ENCODE measurements around the gene ELK4.
"Not testable (repeated sequence)": the region's sequence is repeated elsewhere in the genome, so short reads cannot be mapped to it uniquely, and the experiment has no call there.

Gene ELK4

GRCh38 chr1:205664399-205665017 lies 32.7 kb upstream of the ELK4 start:
- no peak for DNase-seq (ENCODE audit: low read depth, low spot score)

- no peak for DNase-seq (ENCODE audit: low read depth, low spot score)
These were observed 31.6 kb upstream of the ELK4 start for GRCh38 chr1:205663286-205663936.

GRCh38 chr1:205662791-205663190 lies 31.0 kb upstream of the ELK4 start:
- DNase-seq (ENCODE audit: low read depth, low spot score): no peak

- no peak for DNase-seq (ENCODE audit: low read depth, low spot score)
These were observed 30.4 kb upstream of the ELK4 start for GRCh38 chr1:205662135-205662738.

- no peak for DNase-seq (ENCODE audit: low read depth, low spot score)
These were observed 29.8 kb upstream of the ELK4 start for GRCh38 chr1:205661429-205662134.

- DNase-seq (ENCODE audit: low read depth, low spot score): no peak
These were observed 28.6 kb upstream of the ELK4 start for GRCh38 chr1:205660361-205660760.

- no peak for DNase-seq (ENCODE audit: low read depth, low spot score)
These were observed 27.3 kb upstream of the ELK4 start for GRCh38 chr1:205658943-205659581.

GRCh38 chr1:205656236-205656635 lies 24.4 kb upstream of the ELK4 start:
- no peak for DNase-seq (ENCODE audit: low read depth, low spot score)

GRCh38 chr1:205652984-205653383 lies 21.2 kb upstream of the ELK4 start:
- no peak for DNase-seq (ENCODE audit: low read depth, low spot score)

GRCh38 chr1:205650241-205650640 lies 18.4 kb upstream of the ELK4 start:
- DNase-seq (ENCODE audit: low read depth, low spot score): no peak

- no peak for DNase-seq (ENCODE audit: low read depth, low spot score)
These were observed 13.7 kb upstream of the ELK4 start for GRCh38 chr1:205645519-205645918.

GRCh38 chr1:205642679-205643307 lies 11.0 kb upstream of the ELK4 start:
- no peak for DNase-seq (ENCODE audit: low read depth, low spot score)

GRCh38 chr1:205639567-205639966 lies 7.8 kb upstream of the ELK4 start:
- no peak for DNase-seq (ENCODE audit: low read depth, low spot score)

- DNase-seq (ENCODE audit: low read depth, low spot score): no peak
These were observed 6.2 kb upstream of the ELK4 start for GRCh38 chr1:205637854-205638468.

- no peak for DNase-seq (ENCODE audit: low read depth, low spot score)
These were observed 4.9 kb upstream of the ELK4 start for GRCh38 chr1:205636732-205637131.

- not testable (repeated sequence) for DNase-seq (ENCODE audit: low read depth, low spot score)
These were observed 4.3 kb upstream of the ELK4 start for GRCh38 chr1:205636138-205636530.

GRCh38 chr1:205633421-205633976 lies 1.7 kb upstream of the ELK4 start:
- no peak for DNase-seq (ENCODE audit: low read depth, low spot score)

GRCh38 chr1:205632669-205633169 lies 908 bp upstream of the ELK4 start:
- no peak for DNase-seq (ENCODE audit: low read depth, low spot score)

- peak; percentile 36 for DNase-seq (ENCODE audit: low read depth, low spot score)
These were observed 622 bp downstream of the ELK4 start for GRCh38 chr1:205631010-205631767.

GRCh38 chr1:205630651-205631009 lies 1.2 kb downstream of the ELK4 start:
- DNase-seq (ENCODE audit: low read depth, low spot score): no peak

Data from smooth muscle cell of the brain vasculature (primary cell).